ENCODE results near the gene PAGR1. TPM values are rescaled to one million over a fixed set of nuclear protein-coding genes. Genes with fewer than 3 reads are reported as not detected.

The PAGR1 gene
- total and polyA plus RNA-seq, 2 of the 13 experiments (the other 11 are each of a cell fraction or from before 2014, with no cell fraction given), result 9.8 to 66.4 TPM

GRCh38 chr16:29805232-29806098 lies 10.5 kb upstream of the PAGR1 start (continued):
- TF ChIP-seq MYPOP (CRISPR knock-in tag; IDR thresholded peaks at IDR 0.05) (peak; percentile 97), ZNF256 (CRISPR knock-in tag; conservative IDR thresholded peaks at IDR 0.05) (peak; percentile 88; the same call in 1 of the 2 replicates), SMAD9 (CRISPR knock-in tag; IDR thresholded peaks at IDR 0.05) (0 out of 2 replicates have a peak, but pooled peaks have one; percentile 87), ZC3H4 (CRISPR knock-in tag; IDR thresholded peaks at IDR 0.05; ENCODE audit: borderline replicate concordance) (no peak), SKI (IDR thresholded peaks at IDR 0.05; ENCODE audit: partially characterized antibody) (peak; percentile 76), TIGD3 (CRISPR knock-in tag; IDR thresholded peaks at IDR 0.05; ENCODE audit: borderline replicate concordance) (no peak), BRF2 (CRISPR knock-in tag; IDR thresholded peaks at IDR 0.05) (peak; percentile 99), XBP1 (CRISPR knock-in tag; IDR thresholded peaks at IDR 0.05) (no peak), ZNF20 (CRISPR knock-in tag; IDR thresholded peaks at IDR 0.05) (no peak), ZFAT (CRISPR knock-in tag; conservative IDR thresholded peaks at IDR 0.05) (no peak), HNF1A (IDR thresholded peaks at IDR 0.05; ENCODE audit: low read depth) (no peak), HNF1A (CRISPR knock-in tag; IDR thresholded peaks at IDR 0.05; ENCODE audit: borderline replicate concordance) (peak; percentile 91), MAFK (conservative IDR thresholded peaks at IDR 0.05 in 1 of 2, IDR thresholded peaks at IDR 0.05 in 1 of 2; ENCODE audit: low read length in 2 of 2) (no peak; a peak in 1 of 4 replicates), TFDP2 (CRISPR knock-in tag; IDR thresholded peaks at IDR 0.05) (peak; percentile 97), SP1 (IDR thresholded peaks at IDR 0.05) (no peak), SP1 (CRISPR knock-in tag; IDR thresholded peaks at IDR 0.05) (peak; percentile 87), PHB2 (IDR thresholded peaks at IDR 0.05; ENCODE audit: partially characterized antibody) (no peak), ZNF713 (CRISPR knock-in tag; IDR thresholded peaks at IDR 0.05) (no peak), MIER2 (CRISPR knock-in tag; IDR thresholded peaks at IDR 0.05) (peak; percentile 61; the same call in 1 of the 2 replicates), SRSF9 (IDR thresholded peaks at IDR 0.05; ENCODE audit: borderline replicate concordance, insufficient read depth, low read depth, low read length, poor library complexity, severe bottlenecking) (no peak), ZFX (CRISPR knock-in tag; IDR thresholded peaks at IDR 0.05; ENCODE audit: low read depth) (peak; percentile 95)

Data from HepG2 (cell line).